ENCODE data around the gene C12orf56. TPM values are rescaled to one million over a fixed set of nuclear protein-coding genes. Genes with fewer than 3 reads are reported as not detected.

C12orf56 gene
- total and polyA plus RNA-seq, 2 donors (not counting 3 experiments of a cell fraction or from before 2014, with no cell fraction given) = 0.06 TPM; not detected in 1

DNA sequence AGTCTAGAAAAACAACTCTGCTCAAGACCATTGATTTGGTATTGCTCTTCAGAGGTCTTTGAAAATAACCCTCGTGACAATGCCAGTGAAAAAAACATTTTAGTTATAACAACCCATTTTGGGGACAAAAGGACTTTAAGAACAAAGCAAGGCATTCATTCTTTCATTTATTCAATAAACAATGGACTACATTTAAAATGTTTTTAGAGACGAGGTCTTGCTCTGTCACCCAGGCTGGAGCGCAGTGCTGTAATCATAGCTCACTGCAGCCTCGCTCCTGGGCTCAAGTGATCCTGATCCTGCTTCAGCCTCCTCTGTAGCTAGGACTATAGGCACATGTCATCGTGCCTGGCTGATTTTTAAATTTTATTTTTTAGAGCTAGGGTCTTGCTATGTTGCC lies 160.8 kb downstream of the C12orf56 start:
- dilution Hi-C loops (cut with MboI; ENCODE audit: extremely low pct_ligation_motif_present, low sequenced_read_pairs) = no loop called here
- H3K27me3 ChIP-seq (ENCODE audit: control insufficient read depth in 2 of 2, insufficient read depth in 2 of 2, low read length in 2 of 2) = no peaks in the 10 kb centered on the region
- no peak for TF ChIP-seq GATA2 (IDR thresholded peaks at IDR 0.05; ENCODE audit: insufficient read depth, insufficient read length, low read depth, low read length)
- TF ChIP-seq, protein P1, sequence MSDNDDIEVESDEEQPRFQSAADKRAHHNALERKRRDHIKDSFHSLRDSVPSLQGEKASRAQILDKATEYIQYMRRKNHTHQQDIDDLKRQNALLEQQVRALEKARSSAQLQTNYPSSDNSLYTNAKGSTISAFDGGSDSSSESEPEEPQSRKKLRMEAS (IDR thresholded peaks at IDR 0.05; ENCODE audit: insufficient read depth, insufficient read length) = no peak
- TF ChIP-seq POLR2A (IDR thresholded peaks at IDR 0.05; ENCODE audit: low read depth, low read length) = no peak
- no peak for TF ChIP-seq EZH2 (IDR thresholded peaks at IDR 0.05; ENCODE audit: borderline replicate concordance, low read depth, low read length, severe bottlenecking)
- no peak for TF ChIP-seq MYC (IDR thresholded peaks at IDR 0.05; ENCODE audit: low read depth, low read length)
- TF ChIP-seq JUN (IDR thresholded peaks at IDR 0.05; ENCODE audit: borderline replicate concordance, insufficient read depth, insufficient read length, low read depth) = no peak
- no peak for TF ChIP-seq FOS (IDR thresholded peaks at IDR 0.05; ENCODE audit: borderline replicate concordance, insufficient read depth, low read length)
- TF ChIP-seq, protein P2, sequence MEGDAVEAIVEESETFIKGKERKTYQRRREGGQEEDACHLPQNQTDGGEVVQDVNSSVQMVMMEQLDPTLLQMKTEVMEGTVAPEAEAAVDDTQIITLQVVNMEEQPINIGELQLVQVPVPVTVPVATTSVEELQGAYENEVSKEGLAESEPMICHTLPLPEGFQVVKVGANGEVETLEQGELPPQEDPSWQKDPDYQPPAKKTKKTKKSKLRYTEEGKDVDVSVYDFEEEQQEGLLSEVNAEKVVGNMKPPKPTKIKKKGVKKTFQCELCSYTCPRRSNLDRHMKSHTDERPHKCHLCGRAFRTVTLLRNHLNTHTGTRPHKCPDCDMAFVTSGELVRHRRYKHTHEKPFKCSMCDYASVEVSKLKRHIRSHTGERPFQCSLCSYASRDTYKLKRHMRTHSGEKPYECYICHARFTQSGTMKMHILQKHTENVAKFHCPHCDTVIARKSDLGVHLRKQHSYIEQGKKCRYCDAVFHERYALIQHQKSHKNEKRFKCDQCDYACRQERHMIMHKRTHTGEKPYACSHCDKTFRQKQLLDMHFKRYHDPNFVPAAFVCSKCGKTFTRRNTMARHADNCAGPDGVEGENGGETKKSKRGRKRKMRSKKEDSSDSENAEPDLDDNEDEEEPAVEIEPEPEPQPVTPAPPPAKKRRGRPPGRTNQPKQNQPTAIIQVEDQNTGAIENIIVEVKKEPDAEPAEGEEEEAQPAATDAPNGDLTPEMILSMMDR (IDR thresholded peaks at IDR 0.05; ENCODE audit: extremely low read depth in 1 of 2, insufficient read depth in 1 of 2, low read depth in 1 of 2, low read length in 2 of 2) = no peak
- TF ChIP-seq POLR2AphosphoS5 (IDR thresholded peaks at IDR 0.05; ENCODE audit: insufficient read depth, low read depth, low read length) = no peak
- H3K4me3 ChIP-seq (replicated peaks in 1 of 3; ENCODE audit: insufficient read depth in 1 of 3, low read depth in 1 of 3, low read length in 3 of 3) = no peak overlapping the region
- ChIA-PET CTCF (interaction anchor here (1.1 to 1.2 kb wide), 2 partner anchors 15 to 315 kb away, joined by 3 read pairs; no protein-coding TSS in a partner anchor), POLR2A (interaction anchor here (0.6 kb wide), 1 partner anchor 12 kb away, joined by 3 read pairs; no protein-coding TSS in a partner anchor)
- H4K20me1 ChIP-seq (replicated peaks; ENCODE audit: control insufficient read depth, extremely low read depth, insufficient read depth, low read length) = no peaks in the 10 kb centered on the region
- no peak overlapping the region for H3K4me2 ChIP-seq (ENCODE audit: insufficient read depth, low read length)
- no peaks in the 10 kb centered on the region for H3K9me3 ChIP-seq (replicated peaks; ENCODE audit: control insufficient read depth, insufficient read depth, low read length)
- no peak overlapping the region for H3K9ac ChIP-seq (replicated peaks; ENCODE audit: extremely low read depth, insufficient read depth, low read length)
- H2AFZ ChIP-seq (ENCODE audit: low read depth, low read length) = no peak overlapping the region
- BruUV-seq (replicated peaks) = no TSS peak
- H3K79me2 ChIP-seq (ENCODE audit: control insufficient read depth, insufficient read depth, low read length) = no peaks in the 10 kb centered on the region
- no peak for DNase-seq (ENCODE audit: low read depth, low spot score)
- H3K27ac ChIP-seq (ENCODE audit: insufficient read depth, low read depth, low read length) = no peak overlapping the region
- H3K4me1 ChIP-seq (ENCODE audit: control insufficient read depth, extremely low read depth, insufficient read depth, low read length) = no peaks in the 10 kb centered on the region
- H3K9me1 ChIP-seq (replicated peaks; ENCODE audit: control insufficient read depth, extremely low read depth, insufficient read depth, low read length) = no peaks in the 10 kb centered on the region
- no peak for FAIRE-seq
- intact Hi-C loops (cut with micrococcal nuclease) = no loop called here
- no peaks in the 10 kb centered on the region for H3K36me3 ChIP-seq (ENCODE audit: control insufficient read depth in 2 of 2, extremely low read depth in 1 of 2, insufficient read depth in 2 of 2, low read length in 2 of 2)
